ENCODE measurements around the gene ZNF562.
"Not testable (repeated sequence)": the region's sequence is repeated elsewhere in the genome, so short reads cannot be mapped to it uniquely, and the experiment has no call there.

Gene ZNF562

GRCh38 chr19:9671655-9672054, 3.2 kb downstream of the ZNF562 start:
- Mint-ChIP-seq H3K9me3 (peaks cover 69% of the 10 kb centered on the region), H3K27ac (no peak overlapping the region), H3K4me1 (ENCODE audit: low read depth) (peaks cover 5% of the 10 kb centered on the region), H3K27me3 (ENCODE audit: low read depth) (no peaks in the 10 kb centered on the region), H3K4me3 (no peak overlapping the region), H3K36me3 (ENCODE audit: low read depth) (peaks cover 74% of the 10 kb centered on the region)
- no peak for DNase-seq (ENCODE audit: low spot score)

GRCh38 chr19:9668544-9668943, 6.4 kb downstream of the ZNF562 start:
- no peak for DNase-seq (ENCODE audit: low spot score)
- Mint-ChIP-seq H3K27me3 (ENCODE audit: low read depth) (no peaks in the 10 kb centered on the region), H3K4me3 (no peak overlapping the region), H3K4me1 (ENCODE audit: low read depth) (no peaks in the 10 kb centered on the region), H3K9me3 (peaks cover 63% of the 10 kb centered on the region), H3K36me3 (ENCODE audit: low read depth) (peaks cover 73% of the 10 kb centered on the region), H3K27ac (no peak overlapping the region)

- Mint-ChIP-seq H3K4me3 (no peak overlapping the region), H3K4me1 (ENCODE audit: low read depth) (no peaks in the 10 kb centered on the region), H3K27me3 (ENCODE audit: low read depth) (no peaks in the 10 kb centered on the region), H3K27ac (no peak overlapping the region), H3K36me3 (ENCODE audit: low read depth) (peaks cover 72% of the 10 kb centered on the region), H3K9me3 (peaks cover 63% of the 10 kb centered on the region)
- DNase-seq (ENCODE audit: low spot score) = no peak
Measured at GRCh38 chr19:9667898-9668297, 7.0 kb downstream of the ZNF562 start.

- no peaks in the 10 kb centered on the region for H3K27me3 Mint-ChIP-seq (ENCODE audit: low read depth)
- peaks cover 25% of the 10 kb centered on the region for H3K9me3 Mint-ChIP-seq
- H3K4me3 Mint-ChIP-seq = no peak overlapping the region
- DNase-seq (ENCODE audit: low spot score) = no peak
- no peaks in the 10 kb centered on the region for H3K4me1 Mint-ChIP-seq (ENCODE audit: low read depth)
- H3K36me3 Mint-ChIP-seq (ENCODE audit: low read depth) = peaks cover 67% of the 10 kb centered on the region
- no peak overlapping the region for H3K27ac Mint-ChIP-seq
Measured at GRCh38 chr19:9658769-9659168, 16.1 kb downstream of the ZNF562 start.

DNA sequence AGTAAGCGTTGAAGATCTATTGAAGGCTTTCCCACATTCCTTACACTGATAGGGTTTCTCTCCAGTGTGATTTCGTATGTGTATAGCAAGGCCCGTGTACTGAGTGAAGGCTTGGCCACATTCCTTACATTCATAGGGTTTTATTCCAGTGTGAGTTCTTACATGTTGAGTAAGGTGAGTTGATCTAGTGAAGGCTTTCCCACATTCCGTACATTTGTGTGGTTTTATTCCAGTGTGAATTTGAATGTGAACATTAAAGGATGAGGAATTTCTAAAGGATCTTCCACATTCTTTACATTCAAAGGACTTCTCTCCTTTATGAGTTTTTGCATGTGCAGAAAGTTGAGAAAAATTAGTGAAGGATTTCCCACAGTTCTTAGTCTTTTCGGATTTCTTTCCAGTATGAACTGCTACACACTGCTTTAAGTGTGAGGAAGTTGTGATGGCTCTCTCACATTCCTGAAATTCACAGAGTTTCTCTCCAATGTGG, 21.8 kb downstream of the ZNF562 start:
- DNase-seq (ENCODE audit: low spot score); H3K27me3 Mint-ChIP-seq (ENCODE audit: low read depth); H3K4me3 Mint-ChIP-seq; H3K4me1 Mint-ChIP-seq (ENCODE audit: low read depth); H3K27ac Mint-ChIP-seq: not testable (repeated sequence)
- Mint-ChIP-seq H3K36me3 (ENCODE audit: low read depth) (peaks cover 86% of the 10 kb centered on the region), H3K9me3 (peaks cover 59% of the 10 kb centered on the region)

DNA sequence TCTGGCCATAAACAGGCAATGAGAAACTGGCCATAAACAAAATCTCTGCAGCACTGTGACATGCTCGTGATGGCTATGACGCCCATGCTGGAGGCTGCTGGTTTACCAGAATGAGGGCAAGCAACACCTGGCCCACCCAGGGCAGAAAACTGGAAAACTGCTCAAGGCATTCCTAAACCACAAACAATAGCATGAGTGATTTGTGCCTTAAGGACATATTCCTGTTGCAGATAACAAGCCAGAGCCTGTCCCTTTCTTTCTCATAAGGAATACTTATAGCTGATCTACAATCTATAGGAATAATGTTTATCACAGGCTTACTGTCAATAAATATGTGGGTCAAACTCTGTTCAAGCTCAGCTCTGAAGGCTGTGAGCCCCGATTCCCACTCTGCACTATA, 23.4 kb downstream of the ZNF562 start:
- not testable (repeated sequence) for H3K4me1 Mint-ChIP-seq (ENCODE audit: low read depth); H3K27ac Mint-ChIP-seq; H3K27me3 Mint-ChIP-seq (ENCODE audit: low read depth); DNase-seq (ENCODE audit: low spot score); H3K4me3 Mint-ChIP-seq
- peaks cover 54% of the 10 kb centered on the region for H3K9me3 Mint-ChIP-seq
- H3K36me3 Mint-ChIP-seq (ENCODE audit: low read depth) = peaks cover 77% of the 10 kb centered on the region

- H3K27me3 Mint-ChIP-seq (ENCODE audit: low read depth) = no peaks in the 10 kb centered on the region
- peaks cover 54% of the 10 kb centered on the region for H3K9me3 Mint-ChIP-seq
- no peak overlapping the region for H3K27ac Mint-ChIP-seq
- H3K4me1 Mint-ChIP-seq (ENCODE audit: low read depth) = no peaks in the 10 kb centered on the region
- H3K4me3 Mint-ChIP-seq = no peak overlapping the region
- DNase-seq (ENCODE audit: low spot score) = no peak
- H3K36me3 Mint-ChIP-seq (ENCODE audit: low read depth) = peaks cover 71% of the 10 kb centered on the region
Measured at GRCh38 chr19:9650345-9650744, 24.6 kb downstream of the ZNF562 start.

- H3K4me3 Mint-ChIP-seq = no peak overlapping the region
- no peak for DNase-seq (ENCODE audit: low spot score)
- H3K9me3 Mint-ChIP-seq = peaks cover 37% of the 10 kb centered on the region
- peaks cover 45% of the 10 kb centered on the region for H3K36me3 Mint-ChIP-seq (ENCODE audit: low read depth)
- no peaks in the 10 kb centered on the region for H3K4me1 Mint-ChIP-seq (ENCODE audit: low read depth)
- H3K27me3 Mint-ChIP-seq (ENCODE audit: low read depth) = no peaks in the 10 kb centered on the region
- H3K27ac Mint-ChIP-seq = no peak overlapping the region
Measured at GRCh38 chr19:9645472-9645871, 29.4 kb downstream of the ZNF562 start.

DNA sequence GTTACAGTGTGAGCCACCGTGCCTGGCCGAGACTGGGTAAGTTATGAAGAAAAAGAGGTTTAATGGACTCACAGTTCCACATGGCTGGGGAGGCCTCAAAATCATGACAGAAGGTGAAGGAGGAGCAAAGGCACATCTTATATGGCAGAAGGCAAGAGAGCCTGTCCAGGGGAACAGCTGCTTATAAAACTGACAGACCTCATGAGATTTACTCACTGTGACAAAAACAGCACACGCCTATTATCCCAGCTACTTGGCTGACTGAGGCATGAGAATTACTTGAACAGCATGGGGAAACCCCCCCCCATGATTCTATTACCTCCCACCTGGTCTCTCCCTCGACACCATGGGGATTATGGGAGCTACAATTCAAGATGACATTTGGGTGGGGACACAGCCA, 30.4 kb downstream of the ZNF562 start:
- Mint-ChIP-seq H3K4me1 (ENCODE audit: low read depth) (no peaks in the 10 kb centered on the region), H3K9me3 (peaks cover 31% of the 10 kb centered on the region), H3K27me3 (ENCODE audit: low read depth) (no peaks in the 10 kb centered on the region), H3K27ac (no peak overlapping the region), H3K36me3 (ENCODE audit: low read depth) (peaks cover 42% of the 10 kb centered on the region), H3K4me3 (no peak overlapping the region)
- no peak for DNase-seq (ENCODE audit: low spot score)

- no peak overlapping the region for H3K4me3 Mint-ChIP-seq
- peaks cover 22% of the 10 kb centered on the region for H3K9me3 Mint-ChIP-seq
- peaks cover 29% of the 10 kb centered on the region for H3K36me3 Mint-ChIP-seq (ENCODE audit: low read depth)
- H3K4me1 Mint-ChIP-seq (ENCODE audit: low read depth) = no peaks in the 10 kb centered on the region
- no peaks in the 10 kb centered on the region for H3K27me3 Mint-ChIP-seq (ENCODE audit: low read depth)
- DNase-seq (ENCODE audit: low spot score) = no peak
- no peak overlapping the region for H3K27ac Mint-ChIP-seq
Measured at GRCh38 chr19:9641810-9642209, 33.1 kb downstream of the ZNF562 start.

GRCh38 chr19:9640956-9641355, 33.9 kb downstream of the ZNF562 start:
- Mint-ChIP-seq H3K27me3 (ENCODE audit: low read depth) (no peaks in the 10 kb centered on the region), H3K4me1 (ENCODE audit: low read depth) (no peaks in the 10 kb centered on the region), H3K9me3 (peaks cover 22% of the 10 kb centered on the region), H3K27ac (no peak overlapping the region), H3K36me3 (ENCODE audit: low read depth) (peaks cover 27% of the 10 kb centered on the region), H3K4me3 (no peak overlapping the region)
- DNase-seq (ENCODE audit: low spot score) = no peak

- DNase-seq (ENCODE audit: low spot score) = no peak
- Mint-ChIP-seq H3K27ac (no peak overlapping the region), H3K27me3 (ENCODE audit: low read depth) (no peaks in the 10 kb centered on the region)
Measured at GRCh38 chr19:9636018-9636417, 38.9 kb downstream of the ZNF562 start.

DNA sequence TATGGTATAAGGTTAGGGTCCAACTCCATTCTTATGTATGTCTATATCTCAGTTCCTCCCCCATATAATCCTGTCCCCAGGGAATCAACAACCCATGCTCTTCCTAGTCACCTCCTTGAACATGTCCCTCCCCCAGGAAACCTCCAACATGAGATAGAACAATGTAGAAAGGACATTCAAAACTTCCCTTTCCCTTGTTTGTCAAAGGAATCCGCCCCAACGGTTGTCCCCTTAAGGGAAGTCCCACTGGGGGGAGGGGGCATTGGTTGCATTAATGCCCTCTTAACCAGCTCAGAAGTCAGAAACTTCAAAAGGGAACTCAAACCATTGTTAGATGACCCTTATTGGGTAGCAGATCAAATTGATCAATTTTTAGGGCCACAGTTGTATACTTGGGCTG, 47.0 kb downstream of the ZNF562 start:
- peaks cover 10% of the 10 kb centered on the region for H3K36me3 Mint-ChIP-seq (ENCODE audit: low read depth)
- H3K27me3 Mint-ChIP-seq (ENCODE audit: low read depth) = no peaks in the 10 kb centered on the region
- H3K9me3 Mint-ChIP-seq = no peaks in the 10 kb centered on the region
- H3K4me3 Mint-ChIP-seq = no peak overlapping the region
- H3K4me1 Mint-ChIP-seq (ENCODE audit: low read depth) = peaks cover 5% of the 10 kb centered on the region
- DNase-seq (ENCODE audit: low spot score) = no peak
- H3K27ac Mint-ChIP-seq = no peak overlapping the region

More at GRCh38 chr19:9636018-9636417, 38.9 kb downstream of the ZNF562 start:
- Mint-ChIP-seq H3K4me3 (no peak overlapping the region), H3K36me3 (ENCODE audit: low read depth) (peaks cover 24% of the 10 kb centered on the region), H3K4me1 (ENCODE audit: low read depth) (no peaks in the 10 kb centered on the region), H3K9me3 (peaks cover 9% of the 10 kb centered on the region)

GRCh38 chr19:9622531-9622930, 52.4 kb downstream of the ZNF562 start:
- DNase-seq (ENCODE audit: low spot score) = no peak
- Mint-ChIP-seq H3K4me3 (peak overlapping the region; percentile 58), H3K36me3 (ENCODE audit: low read depth) (peaks cover 33% of the 10 kb centered on the region), H3K9me3 (peaks cover 7% of the 10 kb centered on the region), H3K27ac (peak overlapping the region; percentile 72), H3K27me3 (ENCODE audit: low read depth) (no peaks in the 10 kb centered on the region), H3K4me1 (ENCODE audit: low read depth) (peaks cover 20% of the 10 kb centered on the region)

Data from T-helper 2 cell treated with Interferon-gamma antibody and Interleukin-4, amounts not matched to agents 5 μg/mL and 100 μg/mL, for 36 hours (primary cell).